ENCODE measurements around the gene GSC2. TPM values are rescaled to one million over a fixed set of nuclear protein-coding genes. Genes with fewer than 3 reads are reported as not detected.

The GSC2 gene
- total and polyA plus RNA-seq, 5 donors from 2014 or later, result not detected

- Mint-ChIP-seq H3K36me3 (no peaks in the 10 kb centered on the region), H3K27ac (peak overlapping the region in 1 of 3 donors; percentile 13), H3K27me3 (peaks cover 31% of the 10 kb centered on the region), H3K4me1 (peaks cover 0 to 29% (median 21%) of the 10 kb centered on the region in 4 donors), H3K4me3 (no peak overlapping the region), H3K9me3 (peaks cover 0 to 2% (median 0%) of the 10 kb centered on the region in 7 donors)
- ATAC-seq (ENCODE audit: low read depth in 2 of 2) (no peak), DNase-seq (no peak)
- H3K36me3 ChIP-seq (ENCODE audit: control insufficient read depth, insufficient read depth, low read length), result no peaks in the 10 kb centered on the region
- no peaks in the 10 kb centered on the region for H3K27me3 ChIP-seq (ENCODE audit: control insufficient read depth, insufficient read depth, low read length)
- peaks cover 12% of the 10 kb centered on the region for H3K4me1 ChIP-seq (ENCODE audit: control insufficient read depth, insufficient read depth, low read length, poor library complexity, severe bottlenecking)
- H3K27ac ChIP-seq (ENCODE audit: insufficient read depth, low read length, poor library complexity, severe bottlenecking), result no peak overlapping the region
- no peaks in the 10 kb centered on the region for H3K9me3 ChIP-seq (ENCODE audit: control insufficient read depth in 2 of 2, low read length in 2 of 2)
- no peak overlapping the region for H3K4me3 ChIP-seq (ENCODE audit: low read depth, low read length)
Measured at GRCh38 chr22:19193879-19194278, 43.8 kb upstream of the GSC2 start.

DNA sequence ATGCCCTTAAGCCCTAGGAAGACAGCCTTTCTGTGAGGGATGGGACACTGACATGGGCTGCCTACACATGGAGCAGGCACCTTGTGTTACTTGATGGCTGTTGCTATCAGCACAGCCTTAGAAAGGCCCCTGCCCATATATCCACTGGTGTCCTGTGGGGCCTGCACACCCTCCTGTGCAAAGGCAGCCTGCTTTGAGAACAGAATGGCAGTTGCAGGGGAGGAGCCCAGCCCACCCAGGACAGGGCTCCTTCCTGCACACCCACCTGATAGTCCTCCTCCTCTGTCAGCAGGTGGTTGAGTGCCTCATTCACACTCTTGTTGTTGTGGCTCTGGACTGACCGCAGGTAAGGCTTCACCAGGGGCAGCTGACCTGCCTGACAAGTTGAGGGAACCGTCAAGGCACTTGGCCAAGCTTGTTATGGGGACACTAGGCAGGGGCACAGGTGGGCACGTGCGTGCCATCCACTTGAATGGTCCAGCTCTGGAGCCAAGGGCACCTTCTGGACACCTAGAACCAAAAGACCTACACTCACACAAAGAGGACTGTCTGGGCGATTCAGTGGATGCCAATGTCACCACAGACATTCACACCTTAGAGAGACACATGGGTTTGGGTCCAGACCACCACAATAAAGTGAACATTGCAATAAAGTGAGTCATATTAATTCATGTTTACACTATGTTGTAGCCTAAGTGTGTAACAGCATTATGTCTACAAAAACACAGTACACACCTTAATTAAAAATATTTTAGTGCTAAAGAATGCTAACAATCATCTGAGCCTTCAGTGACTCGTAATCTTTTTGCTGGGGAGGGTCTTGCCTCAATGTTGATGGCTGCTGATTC is 37.8 kb upstream of the GSC2 start:
- no peak overlapping the region for H3K4me3 ChIP-seq (ENCODE audit: low read depth, low read length)
- H3K36me3 ChIP-seq (ENCODE audit: control insufficient read depth, insufficient read depth, low read length), result no peaks in the 10 kb centered on the region
- no peak for ATAC-seq (ENCODE audit: low read depth in 2 of 2)
- Mint-ChIP-seq H3K36me3 (no peaks in the 10 kb centered on the region), H3K27ac (no peak overlapping the region), H3K4me1 (no peaks in the 10 kb centered on the region), H3K27me3 (peaks cover 16% of the 10 kb centered on the region), H3K4me3 (no peak overlapping the region), H3K9me3 (peaks cover 0 to 1% (median 0%) of the 10 kb centered on the region in 7 donors)
- H3K27me3 ChIP-seq (ENCODE audit: control insufficient read depth, insufficient read depth, low read length), result no peaks in the 10 kb centered on the region
- H3K27ac ChIP-seq (ENCODE audit: insufficient read depth, low read length, poor library complexity, severe bottlenecking), result no peak overlapping the region
- H3K4me1 ChIP-seq (ENCODE audit: control insufficient read depth, insufficient read depth, low read length, poor library complexity, severe bottlenecking), result no peaks in the 10 kb centered on the region
- H3K9me3 ChIP-seq (ENCODE audit: control insufficient read depth in 2 of 2, low read length in 2 of 2), result no peaks in the 10 kb centered on the region
- DNase-seq, result no peak

DNA sequence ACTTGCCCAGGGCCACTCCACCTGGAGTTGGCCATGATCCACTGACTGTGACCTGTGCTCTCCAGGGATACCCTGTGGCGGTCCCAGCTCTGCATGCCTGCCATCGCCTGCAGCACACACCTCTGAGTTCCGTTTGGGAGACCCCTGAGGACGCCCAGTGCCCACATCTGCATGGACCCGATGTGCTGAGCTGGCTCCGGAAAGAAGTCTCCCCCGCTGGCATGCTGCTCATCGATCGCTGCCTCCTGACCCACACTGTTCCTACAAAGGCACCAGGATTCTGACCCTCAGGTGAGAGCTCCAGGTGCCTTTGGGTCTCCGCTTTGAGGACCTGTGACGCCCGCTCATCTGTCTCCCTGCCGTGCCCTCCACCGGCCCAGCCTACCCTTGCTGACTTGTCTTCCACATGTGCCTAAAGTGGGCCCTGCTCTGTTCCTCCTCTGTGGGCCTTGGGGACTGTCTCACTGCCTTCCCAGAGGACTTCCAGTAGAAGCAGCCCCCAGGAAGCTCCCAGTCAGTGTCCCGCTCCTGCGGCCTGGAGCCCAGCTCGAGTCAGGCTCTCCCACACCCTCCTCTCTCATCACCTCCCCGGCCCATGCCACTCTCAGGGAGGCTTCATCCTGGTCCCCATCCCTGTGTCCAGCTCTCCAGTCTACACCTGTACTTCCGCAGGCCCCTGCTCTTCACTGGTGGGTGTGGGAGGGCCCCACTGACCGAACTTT is 34.3 kb upstream of the GSC2 start:
- Mint-ChIP-seq H3K4me3 (peak overlapping the region in 1 of 4 donors; percentile 64), H3K36me3 (no peaks in the 10 kb centered on the region)

DNA sequence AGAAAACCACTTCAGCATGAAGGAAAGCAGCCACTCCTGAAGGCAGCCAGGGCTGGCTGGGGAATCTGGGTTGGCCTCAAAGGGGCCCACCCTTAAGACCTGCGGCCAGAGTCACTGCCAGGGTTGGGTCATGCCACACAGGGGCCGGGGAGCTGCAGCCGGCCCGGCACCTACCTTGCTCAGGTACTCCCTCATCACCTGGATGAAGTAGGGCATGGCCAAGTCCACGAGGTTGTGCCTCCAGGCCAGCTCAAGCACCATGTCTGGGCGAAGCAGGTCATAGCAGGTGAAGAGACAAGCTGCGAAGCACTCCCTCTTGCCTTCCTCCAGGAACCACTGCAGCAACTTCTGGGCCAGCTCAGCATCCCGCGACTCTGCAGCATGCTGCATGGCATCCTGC is 33.1 kb upstream of the GSC2 start:
- H3K27me3 Mint-ChIP-seq, result no peaks in the 10 kb centered on the region
- no peak overlapping the region for H3K27ac Mint-ChIP-seq
- no peak for ATAC-seq (ENCODE audit: low read depth in 2 of 2)
- DNase-seq, result no peak
- H3K9me3 Mint-ChIP-seq, result peaks cover 0 to 1% (median 0%) of the 10 kb centered on the region in 7 donors
- H3K4me1 Mint-ChIP-seq, result peaks cover 5 to 22% (median 13%) of the 10 kb centered on the region in 4 donors
- H3K4me3 Mint-ChIP-seq, result no peak overlapping the region
- Histone ChIP-seq H3K27ac (ENCODE audit: insufficient read depth, low read length, poor library complexity, severe bottlenecking) (no peak overlapping the region), H3K4me1 (ENCODE audit: control insufficient read depth, insufficient read depth, low read length, poor library complexity, severe bottlenecking) (peaks cover 10% of the 10 kb centered on the region), H3K4me3 (ENCODE audit: low read depth, low read length) (no peak overlapping the region), H3K9me3 (ENCODE audit: control insufficient read depth in 2 of 2, low read length in 2 of 2) (no peaks in the 10 kb centered on the region), H3K27me3 (ENCODE audit: control insufficient read depth, insufficient read depth, low read length) (no peaks in the 10 kb centered on the region), H3K36me3 (ENCODE audit: control insufficient read depth, insufficient read depth, low read length) (no peaks in the 10 kb centered on the region)
- no peaks in the 10 kb centered on the region for H3K36me3 Mint-ChIP-seq

More for the DNA sequence above, 34.3 kb upstream of the GSC2 start:
- peaks cover 4% of the 10 kb centered on the region for H3K4me1 ChIP-seq (ENCODE audit: control insufficient read depth, insufficient read depth, low read length, poor library complexity, severe bottlenecking)
- H3K36me3 ChIP-seq (ENCODE audit: control insufficient read depth, insufficient read depth, low read length), result no peaks in the 10 kb centered on the region
- no peak for DNase-seq
- no peak for ATAC-seq (ENCODE audit: low read depth in 2 of 2)
- Mint-ChIP-seq H3K27me3 (peaks cover 2% of the 10 kb centered on the region), H3K9me3 (peaks cover 0 to 1% (median 0%) of the 10 kb centered on the region in 7 donors), H3K27ac (no peak overlapping the region), H3K4me1 (peaks cover 1 to 18% (median 9%) of the 10 kb centered on the region in 4 donors)
- H3K27me3 ChIP-seq (ENCODE audit: control insufficient read depth, insufficient read depth, low read length), result no peaks in the 10 kb centered on the region
- H3K27ac ChIP-seq (ENCODE audit: insufficient read depth, low read length, poor library complexity, severe bottlenecking), result no peak overlapping the region
- H3K4me3 ChIP-seq (ENCODE audit: low read depth, low read length), result no peak overlapping the region
- no peaks in the 10 kb centered on the region for H3K9me3 ChIP-seq (ENCODE audit: control insufficient read depth in 2 of 2, low read length in 2 of 2)

DNA sequence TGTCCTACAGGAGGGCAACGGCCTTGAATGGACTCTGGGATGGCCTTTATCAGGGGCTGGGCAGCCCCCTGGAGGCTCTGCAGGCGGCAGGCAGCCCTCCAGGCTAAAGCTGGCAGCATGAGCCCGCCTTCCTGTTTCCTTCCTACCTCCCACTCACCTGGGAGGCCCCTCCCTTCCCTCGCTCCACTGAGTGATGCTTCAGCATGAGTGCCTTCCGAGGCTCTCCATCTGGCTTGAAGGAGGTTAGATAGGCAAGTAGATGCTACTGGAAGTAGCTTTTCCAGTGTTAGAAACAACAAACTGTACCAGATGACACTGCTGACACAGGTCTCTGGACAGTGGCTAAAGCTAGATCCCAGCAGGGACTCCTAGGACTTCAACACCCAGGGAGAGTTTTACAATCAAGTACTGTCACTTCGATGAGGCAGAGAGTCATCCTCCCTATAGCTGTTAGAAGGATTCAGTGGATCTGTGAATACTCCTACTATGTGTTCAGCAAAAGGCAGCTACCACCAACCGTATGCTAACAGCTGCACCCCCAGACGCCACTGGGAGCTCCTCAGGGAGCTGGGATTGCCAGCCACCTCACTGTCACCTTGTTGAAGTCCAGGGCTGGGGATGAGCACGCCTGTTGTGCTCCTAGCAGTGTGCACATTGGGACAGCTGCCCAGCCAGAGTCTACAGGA is 32.5 kb upstream of the GSC2 start:
- H3K27ac Mint-ChIP-seq, result peak overlapping the region in 1 of 3 donors; percentile 80
- H3K9me3 ChIP-seq (ENCODE audit: control insufficient read depth in 2 of 2, low read length in 2 of 2), result no peaks in the 10 kb centered on the region
- H3K27ac ChIP-seq (ENCODE audit: insufficient read depth, low read length, poor library complexity, severe bottlenecking), result no peak overlapping the region
- DNase-seq, result peak in 1 of 3 donors; percentile 33
- H3K36me3 Mint-ChIP-seq, result no peaks in the 10 kb centered on the region
- no peaks in the 10 kb centered on the region for H3K36me3 ChIP-seq (ENCODE audit: control insufficient read depth, insufficient read depth, low read length)
- ATAC-seq (ENCODE audit: low read depth in 2 of 2), result no peak
- H3K27me3 Mint-ChIP-seq, result no peaks in the 10 kb centered on the region
- H3K4me1 Mint-ChIP-seq, result peaks cover 5 to 22% (median 13%) of the 10 kb centered on the region in 4 donors
- H3K9me3 Mint-ChIP-seq, result peaks cover 0 to 1% (median 0%) of the 10 kb centered on the region in 7 donors
- H3K4me3 ChIP-seq (ENCODE audit: low read depth, low read length), result no peak overlapping the region
- H3K27me3 ChIP-seq (ENCODE audit: control insufficient read depth, insufficient read depth, low read length), result no peaks in the 10 kb centered on the region
- peaks cover 14% of the 10 kb centered on the region for H3K4me1 ChIP-seq (ENCODE audit: control insufficient read depth, insufficient read depth, low read length, poor library complexity, severe bottlenecking)
- H3K4me3 Mint-ChIP-seq, result peak overlapping the region in 3 of 4 donors; percentile 29 to 71 (median 48)

DNA sequence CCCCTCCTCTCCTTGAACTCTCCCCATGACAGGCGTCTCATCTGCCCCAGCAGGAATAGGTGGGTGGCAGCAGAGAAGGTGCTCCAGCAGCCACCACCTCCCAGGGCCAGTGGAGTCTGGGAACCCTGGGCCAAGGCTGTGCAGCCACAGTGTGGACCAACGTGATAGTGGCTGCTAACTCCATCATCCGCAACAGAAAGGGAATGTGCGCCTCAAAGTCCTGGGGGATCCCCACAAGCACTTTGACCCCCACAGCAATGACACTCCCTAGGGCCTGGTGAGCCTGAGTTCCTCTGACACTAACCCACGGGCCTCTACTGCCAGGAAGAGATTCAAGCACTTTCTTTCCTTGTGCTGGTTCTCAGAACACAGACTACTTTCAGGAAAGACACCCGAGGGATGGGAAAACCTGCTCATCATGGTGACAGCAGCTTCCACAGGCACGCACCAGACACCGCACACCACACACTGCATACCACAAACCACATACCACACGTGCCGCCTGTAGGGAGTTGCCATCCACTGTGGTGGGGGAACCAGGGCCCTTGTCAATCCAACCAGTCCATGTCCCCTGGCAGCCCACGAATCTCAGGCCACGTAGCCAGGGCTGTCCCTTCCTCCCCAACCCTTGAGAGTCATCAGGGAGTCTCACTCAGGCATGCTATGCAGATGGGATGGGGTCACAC is 31.8 kb upstream of the GSC2 start:
- peaks cover 0 to 1% (median 0%) of the 10 kb centered on the region in 7 donors for H3K9me3 Mint-ChIP-seq
- Histone ChIP-seq H3K27ac (ENCODE audit: insufficient read depth, low read length, poor library complexity, severe bottlenecking) (no peak overlapping the region), H3K9me3 (ENCODE audit: control insufficient read depth in 2 of 2, low read length in 2 of 2) (no peaks in the 10 kb centered on the region), H3K4me3 (ENCODE audit: low read depth, low read length) (no peak overlapping the region), H3K36me3 (ENCODE audit: control insufficient read depth, insufficient read depth, low read length) (no peaks in the 10 kb centered on the region), H3K27me3 (ENCODE audit: control insufficient read depth, insufficient read depth, low read length) (no peaks in the 10 kb centered on the region), H3K4me1 (ENCODE audit: control insufficient read depth, insufficient read depth, low read length, poor library complexity, severe bottlenecking) (peaks cover 20% of the 10 kb centered on the region)
- peak overlapping the region; percentile 7 to 71 (median 49) for H3K4me3 Mint-ChIP-seq
- ATAC-seq (ENCODE audit: low read depth in 2 of 2), result no peak
- H3K27me3 Mint-ChIP-seq, result no peaks in the 10 kb centered on the region
- DNase-seq, result no peak
- peak overlapping the region in 1 of 3 donors; percentile 80 for H3K27ac Mint-ChIP-seq
- H3K36me3 Mint-ChIP-seq, result no peaks in the 10 kb centered on the region
- peaks cover 5 to 22% (median 13%) of the 10 kb centered on the region in 4 donors for H3K4me1 Mint-ChIP-seq
